Dendritic cell treated with granulocyte-macrophage colony-stimulating factor and Interleukin-4, amounts not matched to agents 40 ng/mL and 50 ng/mL, for 4 days (primary cell): ENCODE measurements around the gene RBM20.

Source experiments
- H3K27ac Mint-ChIP-seq: one replicate; pipeline ENCODE4 v1.8.0; 2022; ENCODE audit warnings: mild to moderate bottlenecking, mixed read lengths
- H3K27me3 Mint-ChIP-seq: one replicate; pipeline ENCODE4 v1.8.0; 2022; ENCODE audit warnings: mild to moderate bottlenecking, mixed read lengths
- H3K36me3 Mint-ChIP-seq: one replicate; pipeline ENCODE4 v1.8.0; 2022; ENCODE audit warnings: low read depth, mixed read lengths
- H3K4me1 Mint-ChIP-seq: one replicate; pipeline ENCODE4 v1.8.0; 2022; ENCODE audit warnings: low read depth, mixed read lengths
- H3K4me3 Mint-ChIP-seq: one replicate; pipeline ENCODE4 v1.8.0; 2022; ENCODE audit warnings: mild to moderate bottlenecking, moderate library complexity, mixed read lengths
- H3K9me3 Mint-ChIP-seq: one replicate; pipeline ENCODE4 v1.8.0; 2022; ENCODE audit warnings: mixed read lengths
- intact Hi-C: fragments of 100-400 bp; cut with micrococcal nuclease; formaldehyde crosslinking; loops from one replicate; pipeline ENCODE4 v1.15.0; 2022

RBM20 gene

GRCh38 chr10:110872984-110873923 is 229.1 kb downstream of the RBM20 start:
- Mint-ChIP-seq H3K27me3 (no peaks in the 10 kb centered on the region), H3K4me1 (peaks cover 27% of the 10 kb centered on the region), H3K27ac (peak overlapping the region; percentile 99), H3K36me3 (peaks cover 28% of the 10 kb centered on the region), H3K4me3 (peak overlapping the region; percentile 86), H3K9me3 (no peaks in the 10 kb centered on the region)
- intact Hi-C loops, result loop anchor here (1.0 to 5.0 kb wide), 3 partner anchors 9 to 71 kb away; no protein-coding TSS in a partner anchor

GRCh38 chr10:110873951-110874350 is 229.8 kb downstream of the RBM20 start:
- peak overlapping the region; percentile 20 for H3K4me3 Mint-ChIP-seq
- no peaks in the 10 kb centered on the region for H3K9me3 Mint-ChIP-seq
- H3K4me1 Mint-ChIP-seq, result peaks cover 27% of the 10 kb centered on the region
- intact Hi-C loops, result loop anchor here (5.0 kb wide), 2 partner anchors 37 to 72 kb away; no protein-coding TSS in a partner anchor
- no peaks in the 10 kb centered on the region for H3K27me3 Mint-ChIP-seq
- peaks cover 35% of the 10 kb centered on the region for H3K36me3 Mint-ChIP-seq
- no peak overlapping the region for H3K27ac Mint-ChIP-seq

DNA sequence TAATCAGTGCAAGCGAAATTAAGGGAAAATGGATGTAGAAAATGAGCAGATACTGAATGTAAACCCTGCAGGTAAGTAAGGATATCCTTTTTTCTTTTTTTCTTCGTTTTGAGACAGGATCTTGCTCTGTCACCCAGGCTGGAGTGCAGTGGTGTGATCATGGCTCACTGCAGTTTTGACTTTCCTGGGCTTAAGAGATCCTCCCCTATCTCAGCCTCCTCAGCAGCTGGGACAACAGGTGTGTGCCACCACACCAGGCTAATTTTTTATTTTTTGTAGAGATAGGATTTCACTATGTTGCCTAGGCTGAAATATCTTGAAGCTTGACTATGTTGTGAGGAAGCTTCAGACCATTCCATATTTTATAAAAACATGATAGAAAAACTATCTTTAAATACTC is 231.9 kb downstream of the RBM20 start:
- peaks cover 7% of the 10 kb centered on the region for H3K4me1 Mint-ChIP-seq
- intact Hi-C loops, result no loop called here
- H3K4me3 Mint-ChIP-seq, result no peak overlapping the region
- no peaks in the 10 kb centered on the region for H3K27me3 Mint-ChIP-seq
- no peaks in the 10 kb centered on the region for H3K9me3 Mint-ChIP-seq
- peaks cover 46% of the 10 kb centered on the region for H3K36me3 Mint-ChIP-seq
- H3K27ac Mint-ChIP-seq, result no peak overlapping the region

- no peaks in the 10 kb centered on the region for H3K4me1 Mint-ChIP-seq
- H3K27ac Mint-ChIP-seq, result no peak overlapping the region
- H3K9me3 Mint-ChIP-seq, result no peaks in the 10 kb centered on the region
- no peaks in the 10 kb centered on the region for H3K27me3 Mint-ChIP-seq
- intact Hi-C loops, result no loop called here
- H3K36me3 Mint-ChIP-seq, result peaks cover 47% of the 10 kb centered on the region
- no peak overlapping the region for H3K4me3 Mint-ChIP-seq
These were observed 232.7 kb downstream of the RBM20 start for GRCh38 chr10:110876788-110877187.

GRCh38 chr10:110880012-110880411 is 235.9 kb downstream of the RBM20 start:
- Mint-ChIP-seq H3K36me3 (peaks cover 73% of the 10 kb centered on the region), H3K27me3 (no peaks in the 10 kb centered on the region), H3K4me3 (no peak overlapping the region), H3K9me3 (no peaks in the 10 kb centered on the region), H3K27ac (no peak overlapping the region), H3K4me1 (no peaks in the 10 kb centered on the region)
- intact Hi-C loops, result no loop called here

DNA sequence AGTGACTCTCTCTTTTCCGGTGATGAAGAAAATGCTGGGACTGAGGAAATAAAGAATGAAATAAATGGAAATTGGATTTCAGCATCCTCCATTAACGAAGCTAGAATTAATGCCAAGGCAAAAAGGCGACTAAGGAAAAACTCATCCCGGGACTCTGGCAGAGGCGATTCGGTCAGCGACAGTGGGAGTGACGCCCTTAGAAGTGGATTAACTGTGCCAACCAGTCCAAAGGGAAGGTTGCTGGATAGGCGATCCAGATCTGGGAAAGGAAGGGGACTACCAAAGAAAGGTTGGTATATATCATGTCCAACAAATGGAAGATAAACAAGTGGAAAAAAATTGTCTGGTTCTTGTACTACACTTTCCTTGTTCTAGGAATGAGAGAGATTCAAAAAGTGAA is 237.1 kb downstream of the RBM20 start:
- intact Hi-C loops, result no loop called here
- Mint-ChIP-seq H3K27ac (no peak overlapping the region), H3K4me1 (no peaks in the 10 kb centered on the region), H3K4me3 (no peak overlapping the region), H3K27me3 (no peaks in the 10 kb centered on the region), H3K36me3 (peaks cover 77% of the 10 kb centered on the region), H3K9me3 (no peaks in the 10 kb centered on the region)

DNA sequence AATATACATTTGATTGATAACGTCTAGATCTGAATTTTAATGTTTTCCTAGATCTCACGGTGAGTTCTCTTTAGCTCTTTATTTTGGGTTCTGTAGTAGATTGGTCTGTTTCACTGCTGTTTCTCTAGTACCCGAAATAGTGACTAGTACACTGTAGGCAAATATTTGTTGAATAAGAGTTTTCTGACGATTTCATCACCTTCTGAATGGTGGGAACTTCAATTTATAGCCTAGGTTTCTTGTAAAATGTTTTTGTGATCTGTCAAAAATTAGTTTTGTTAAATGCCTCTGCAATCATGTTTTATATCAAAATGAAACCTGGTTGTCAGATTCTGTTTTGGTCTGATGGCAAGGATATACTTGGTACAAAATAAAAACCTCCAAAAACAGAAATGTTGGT is 237.8 kb downstream of the RBM20 start:
- Mint-ChIP-seq H3K27me3 (no peaks in the 10 kb centered on the region), H3K27ac (no peak overlapping the region), H3K36me3 (peaks cover 79% of the 10 kb centered on the region), H3K9me3 (no peaks in the 10 kb centered on the region), H3K4me3 (no peak overlapping the region), H3K4me1 (no peaks in the 10 kb centered on the region)
- intact Hi-C loops, result no loop called here

DNA sequence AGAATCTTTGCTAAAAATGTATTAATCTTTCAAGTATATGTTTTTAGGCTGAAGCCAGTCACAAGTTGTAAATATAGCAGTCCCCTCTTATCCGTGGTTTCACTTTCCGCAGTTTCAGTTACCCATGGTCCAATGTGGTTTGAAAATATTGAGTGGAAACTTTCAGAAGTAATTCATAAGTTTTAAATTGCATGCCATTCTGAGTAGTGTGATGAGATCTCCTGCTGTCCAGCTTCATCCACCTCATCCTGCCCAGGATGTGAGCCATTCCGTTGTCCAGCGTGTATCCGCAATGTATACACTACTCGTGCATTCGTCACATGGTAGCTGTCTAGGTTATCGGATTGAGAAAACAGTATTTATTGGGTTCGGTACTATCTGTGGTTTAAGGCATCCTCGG is 239.8 kb downstream of the RBM20 start:
- Mint-ChIP-seq H3K4me1 (no peaks in the 10 kb centered on the region), H3K36me3 (peaks cover 84% of the 10 kb centered on the region), H3K4me3 (no peak overlapping the region), H3K27me3 (no peaks in the 10 kb centered on the region), H3K9me3 (no peaks in the 10 kb centered on the region), H3K27ac (no peak overlapping the region)
- intact Hi-C loops, result no loop called here

- intact Hi-C loops, result no loop called here
- Mint-ChIP-seq H3K9me3 (no peaks in the 10 kb centered on the region), H3K27ac (no peak overlapping the region), H3K36me3 (peaks cover 83% of the 10 kb centered on the region), H3K4me1 (no peaks in the 10 kb centered on the region), H3K4me3 (no peak overlapping the region), H3K27me3 (no peaks in the 10 kb centered on the region)
These were observed 242.0 kb downstream of the RBM20 start for GRCh38 chr10:110885932-110886674.

DNA sequence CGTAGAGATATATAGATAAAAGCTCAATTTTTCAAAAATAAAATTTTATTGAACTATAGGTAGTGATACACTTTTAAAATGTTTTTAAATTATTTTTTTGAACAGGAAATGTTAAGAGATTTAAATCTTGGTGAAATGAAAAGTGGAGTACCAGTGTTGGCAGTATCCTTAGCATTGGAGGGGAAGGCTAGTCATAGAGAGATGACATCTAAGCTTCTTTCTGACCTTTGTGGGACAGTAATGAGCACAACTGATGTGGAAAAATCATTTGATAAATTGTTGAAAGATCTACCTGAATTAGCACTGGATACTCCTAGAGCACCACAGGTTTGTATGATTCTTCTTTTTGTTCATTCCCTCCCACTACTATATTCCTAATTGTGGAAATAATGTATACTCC is 243.4 kb downstream of the RBM20 start:
- Mint-ChIP-seq H3K27ac (no peak overlapping the region), H3K4me1 (no peaks in the 10 kb centered on the region), H3K27me3 (no peaks in the 10 kb centered on the region), H3K4me3 (no peak overlapping the region), H3K36me3 (peaks cover 83% of the 10 kb centered on the region), H3K9me3 (no peaks in the 10 kb centered on the region)
- intact Hi-C loops, result no loop called here
